HG03469 (cell line): ENCODE data around the gene INSL4.

Experiments
- ATAC-seq: cut with Tn5 transposase; IDR thresholded peaks from one replicate; pipeline ENCODE4 v1.9.1; 2021; ENCODE audit warnings: mild to moderate bottlenecking, moderate library complexity, moderate number of reproducible peaks; ENCODE audit not compliant: unreplicated experiment

INSL4 gene

GRCh38 chr9:5231212-5231611 is at the start of gene INSL4:
TSS of gene INSL4 (plus strand) at chr9:5231419. CDS start at chr9:5231524, 105 bp downstream.
- no peak for ATAC-seq

- ATAC-seq: no peak
Measured at GRCh38 chr9:5184776-5185175, 46.4 kb upstream of the INSL4 start.

GRCh38 chr9:5185220-5185840 is 45.9 kb upstream of the INSL4 start, which contains the start of gene INSL6:
TSS of gene INSL6 (minus strand) at chr9:5185639. CDS start at chr9:5185602, 37 bp downstream.
- no peak for ATAC-seq

- peak; percentile 57 for ATAC-seq
Measured at GRCh38 chr9:5186416-5187169, 44.6 kb upstream of the INSL4 start.

- no peak for ATAC-seq
Measured at GRCh38 chr9:5188060-5188984, 42.9 kb upstream of the INSL4 start.

GRCh38 chr9:5191985-5192384 is 39.2 kb upstream of the INSL4 start:
- no peak for ATAC-seq

- ATAC-seq: no peak
Measured at GRCh38 chr9:5193345-5193744, 37.9 kb upstream of the INSL4 start.

- no peak for ATAC-seq
Measured at GRCh38 chr9:5195463-5195862, 35.8 kb upstream of the INSL4 start.

GRCh38 chr9:5205071-5205470 is 26.1 kb upstream of the INSL4 start:
- no peak for ATAC-seq

GRCh38 chr9:5230554-5230953 is 665 bp upstream of the INSL4 start:
- ATAC-seq: no peak

GRCh38 chr9:5263351-5264218 is 32.4 kb downstream of the INSL4 start:
- no peak for ATAC-seq

GRCh38 chr9:5264219-5264595 is 33.0 kb downstream of the INSL4 start:
- no peak for ATAC-seq

GRCh38 chr9:5265939-5266338 is 34.7 kb downstream of the INSL4 start:
- no peak for ATAC-seq

- no peak for ATAC-seq
Measured at GRCh38 chr9:5269249-5269715, 38.1 kb downstream of the INSL4 start.

GRCh38 chr9:5274770-5275169 is 43.6 kb downstream of the INSL4 start:
- ATAC-seq: no peak

GRCh38 chr9:5278486-5278885 is 47.3 kb downstream of the INSL4 start:
- ATAC-seq: no peak
